ENCODE measurements around the gene INS. TPM values are rescaled to one million over a fixed set of nuclear protein-coding genes. Genes with fewer than 3 reads are reported as not detected.

Gene INS
- total RNA-seq, 2 donors from 2014 or later: not detected

DNA sequence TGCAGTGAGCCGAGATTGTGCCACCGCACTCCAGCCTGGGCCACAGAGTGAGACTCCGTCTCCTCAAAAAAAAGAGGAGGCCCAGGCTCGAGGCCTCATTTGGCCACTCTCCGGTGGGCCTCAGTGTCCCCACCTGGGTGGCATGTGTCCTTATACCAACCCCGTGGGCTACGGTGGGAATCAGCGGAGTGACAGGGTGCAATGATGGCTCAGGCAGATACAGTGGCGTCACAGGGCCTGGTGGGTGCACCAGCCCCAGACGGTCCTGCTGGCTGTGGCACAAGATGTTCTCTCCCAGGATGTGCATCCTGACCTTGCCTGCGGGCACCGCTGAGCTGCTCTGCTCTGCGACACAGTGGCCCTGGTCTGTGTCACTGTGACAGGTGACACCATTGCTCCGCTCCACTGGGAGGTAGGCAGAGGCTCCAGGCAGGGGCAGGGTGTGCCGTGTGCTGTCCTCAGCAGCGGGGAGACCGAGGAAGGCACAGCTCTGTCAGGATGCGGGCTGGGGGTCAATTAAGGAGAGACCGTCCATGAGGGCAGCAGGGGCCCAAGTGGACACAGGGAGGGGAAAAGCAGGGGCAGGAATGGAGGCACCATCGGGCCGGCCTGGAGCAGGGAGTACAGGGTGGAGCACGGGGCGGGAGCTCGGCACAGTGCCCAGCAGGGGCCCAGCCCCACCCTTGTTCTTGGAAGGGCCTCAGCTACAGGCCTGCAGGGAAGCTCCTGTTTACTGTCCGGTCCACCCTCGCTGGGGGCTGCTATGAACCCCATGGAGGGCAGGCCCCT is 32.3 kb upstream of the INS start:
- Histone ChIP-seq H3K27me3 (replicated peaks; ENCODE audit: insufficient read depth) (no peaks in the 10 kb centered on the region), H3K9me3 (no peaks in the 10 kb centered on the region), H3K36me3 (no peaks in the 10 kb centered on the region), H3K27ac (no peak overlapping the region), H3K4me1 (ENCODE audit: control insufficient read depth in 1 of 2, low read depth in 2 of 2) (no peaks in the 10 kb centered on the region), H3K4me3 (no peak overlapping the region)
- TF ChIP-seq, protein P1, sequence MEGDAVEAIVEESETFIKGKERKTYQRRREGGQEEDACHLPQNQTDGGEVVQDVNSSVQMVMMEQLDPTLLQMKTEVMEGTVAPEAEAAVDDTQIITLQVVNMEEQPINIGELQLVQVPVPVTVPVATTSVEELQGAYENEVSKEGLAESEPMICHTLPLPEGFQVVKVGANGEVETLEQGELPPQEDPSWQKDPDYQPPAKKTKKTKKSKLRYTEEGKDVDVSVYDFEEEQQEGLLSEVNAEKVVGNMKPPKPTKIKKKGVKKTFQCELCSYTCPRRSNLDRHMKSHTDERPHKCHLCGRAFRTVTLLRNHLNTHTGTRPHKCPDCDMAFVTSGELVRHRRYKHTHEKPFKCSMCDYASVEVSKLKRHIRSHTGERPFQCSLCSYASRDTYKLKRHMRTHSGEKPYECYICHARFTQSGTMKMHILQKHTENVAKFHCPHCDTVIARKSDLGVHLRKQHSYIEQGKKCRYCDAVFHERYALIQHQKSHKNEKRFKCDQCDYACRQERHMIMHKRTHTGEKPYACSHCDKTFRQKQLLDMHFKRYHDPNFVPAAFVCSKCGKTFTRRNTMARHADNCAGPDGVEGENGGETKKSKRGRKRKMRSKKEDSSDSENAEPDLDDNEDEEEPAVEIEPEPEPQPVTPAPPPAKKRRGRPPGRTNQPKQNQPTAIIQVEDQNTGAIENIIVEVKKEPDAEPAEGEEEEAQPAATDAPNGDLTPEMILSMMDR (IDR thresholded peaks at IDR 0.05): no peak
- no peak for ATAC-seq (ENCODE audit: insufficient number of reproducible peaks, low FRiP score, low read depth)
- no peak for DNase-seq (ENCODE audit: low spot score)

DNA sequence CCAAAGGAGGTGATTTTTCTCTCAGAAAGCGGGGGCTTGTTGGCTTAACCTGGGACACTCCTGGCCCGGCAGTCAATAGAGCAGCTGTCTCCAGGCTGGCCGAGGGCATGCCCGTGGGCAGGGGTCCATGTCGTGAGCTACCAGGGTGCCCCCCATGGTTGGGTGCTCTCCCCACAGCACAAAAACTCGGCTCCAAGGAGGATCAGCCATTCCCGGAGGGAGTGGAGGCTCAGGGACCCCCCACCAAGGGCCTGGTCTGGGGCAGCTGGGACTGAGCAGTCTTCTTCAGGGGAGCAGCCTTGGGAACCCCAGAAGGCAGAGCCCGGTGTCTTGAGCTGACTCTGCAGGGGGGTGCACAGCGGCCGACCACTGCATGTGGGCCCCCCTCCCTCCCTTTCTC is 31.4 kb upstream of the INS start:
- TF ChIP-seq, protein P1 (IDR thresholded peaks at IDR 0.05): no peak
- ATAC-seq (ENCODE audit: insufficient number of reproducible peaks, low FRiP score, low read depth) (no peak), DNase-seq (ENCODE audit: low spot score) (no peak)
- no peaks in the 10 kb centered on the region for H3K4me1 ChIP-seq (ENCODE audit: control insufficient read depth in 1 of 2, low read depth in 2 of 2)
- no peaks in the 10 kb centered on the region for H3K9me3 ChIP-seq
- H3K27me3 ChIP-seq (replicated peaks; ENCODE audit: insufficient read depth): no peaks in the 10 kb centered on the region
- H3K4me3 ChIP-seq: no peak overlapping the region
- no peak overlapping the region for H3K27ac ChIP-seq
- no peaks in the 10 kb centered on the region for H3K36me3 ChIP-seq

DNA sequence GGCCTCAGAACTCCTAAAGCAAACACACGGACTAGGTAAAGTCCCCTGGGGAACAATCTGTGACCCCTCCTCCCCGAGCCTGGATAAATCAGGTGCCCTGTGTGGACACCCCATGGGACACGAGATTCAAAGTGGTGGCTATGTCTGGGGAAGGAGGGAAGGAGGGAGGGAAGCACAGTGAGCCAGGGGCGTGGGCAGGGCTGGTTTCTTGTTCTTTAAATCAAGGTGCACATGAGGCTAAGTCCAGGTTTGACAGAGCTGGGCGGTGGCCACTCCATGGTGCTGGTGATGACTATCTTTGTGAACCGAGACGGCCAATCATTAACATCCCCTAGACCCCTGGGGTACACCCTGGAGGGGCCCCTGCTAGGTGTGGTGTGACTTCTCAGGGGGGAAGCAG is 30.9 kb upstream of the INS start:
- Histone ChIP-seq H3K4me1 (ENCODE audit: control insufficient read depth in 1 of 2, low read depth in 2 of 2) (no peaks in the 10 kb centered on the region), H3K9me3 (no peaks in the 10 kb centered on the region), H3K4me3 (no peak overlapping the region), H3K27ac (no peak overlapping the region), H3K27me3 (replicated peaks; ENCODE audit: insufficient read depth) (no peaks in the 10 kb centered on the region), H3K36me3 (no peaks in the 10 kb centered on the region)
- TF ChIP-seq, protein P1 (IDR thresholded peaks at IDR 0.05): no peak
- no peak for ATAC-seq (ENCODE audit: insufficient number of reproducible peaks, low FRiP score, low read depth)
- no peak for DNase-seq (ENCODE audit: low spot score)

DNA sequence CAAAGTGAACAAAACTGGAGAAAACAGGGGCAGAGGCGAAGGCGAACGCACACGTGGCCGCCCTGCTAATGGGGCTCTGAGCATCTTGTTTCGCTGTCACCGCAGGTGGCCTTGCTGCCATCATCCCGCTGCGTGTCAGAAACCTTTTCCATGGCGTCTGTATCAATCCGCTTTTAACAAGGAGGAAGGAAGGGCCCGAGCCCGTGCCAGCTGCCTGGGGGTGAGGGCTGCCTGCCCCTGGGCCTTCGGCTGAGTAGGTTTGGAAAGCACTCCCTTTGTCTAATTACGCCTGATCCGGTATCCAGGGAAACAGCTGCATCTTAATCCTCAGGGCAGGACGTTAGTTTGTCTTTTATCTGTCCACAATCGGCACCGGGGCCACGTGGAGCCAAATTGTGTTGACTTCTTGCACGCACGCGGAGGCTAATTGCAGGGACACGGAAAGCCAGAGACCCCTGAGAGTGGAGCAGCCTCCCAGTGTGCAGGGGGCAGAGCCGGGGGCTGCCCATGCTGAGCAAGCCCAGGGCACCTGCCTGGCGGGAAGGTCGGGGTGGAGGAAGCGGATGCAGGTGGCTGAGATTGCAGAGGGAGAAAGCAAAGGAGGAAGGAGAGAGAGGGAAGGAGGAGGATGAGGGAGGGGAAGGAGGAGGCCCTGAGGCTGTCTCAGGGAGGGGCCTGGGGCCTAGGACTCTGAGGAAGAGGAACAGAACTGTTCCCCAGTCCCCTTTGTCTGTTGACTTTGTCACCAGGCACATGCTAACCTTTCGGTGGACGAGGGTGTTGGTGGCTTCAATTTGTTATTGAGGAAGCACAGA is 29.9 kb upstream of the INS start:
- TF ChIP-seq, protein P1 (IDR thresholded peaks at IDR 0.05): no peak
- DNase-seq (ENCODE audit: low spot score) (no peak), ATAC-seq (ENCODE audit: insufficient number of reproducible peaks, low FRiP score, low read depth) (no peak)
- H3K4me1 ChIP-seq (ENCODE audit: control insufficient read depth in 1 of 2, low read depth in 2 of 2): no peaks in the 10 kb centered on the region
- no peaks in the 10 kb centered on the region for H3K36me3 ChIP-seq
- no peaks in the 10 kb centered on the region for H3K9me3 ChIP-seq
- no peak overlapping the region for H3K27ac ChIP-seq
- no peaks in the 10 kb centered on the region for H3K27me3 ChIP-seq (replicated peaks; ENCODE audit: insufficient read depth)
- no peak overlapping the region for H3K4me3 ChIP-seq

DNA sequence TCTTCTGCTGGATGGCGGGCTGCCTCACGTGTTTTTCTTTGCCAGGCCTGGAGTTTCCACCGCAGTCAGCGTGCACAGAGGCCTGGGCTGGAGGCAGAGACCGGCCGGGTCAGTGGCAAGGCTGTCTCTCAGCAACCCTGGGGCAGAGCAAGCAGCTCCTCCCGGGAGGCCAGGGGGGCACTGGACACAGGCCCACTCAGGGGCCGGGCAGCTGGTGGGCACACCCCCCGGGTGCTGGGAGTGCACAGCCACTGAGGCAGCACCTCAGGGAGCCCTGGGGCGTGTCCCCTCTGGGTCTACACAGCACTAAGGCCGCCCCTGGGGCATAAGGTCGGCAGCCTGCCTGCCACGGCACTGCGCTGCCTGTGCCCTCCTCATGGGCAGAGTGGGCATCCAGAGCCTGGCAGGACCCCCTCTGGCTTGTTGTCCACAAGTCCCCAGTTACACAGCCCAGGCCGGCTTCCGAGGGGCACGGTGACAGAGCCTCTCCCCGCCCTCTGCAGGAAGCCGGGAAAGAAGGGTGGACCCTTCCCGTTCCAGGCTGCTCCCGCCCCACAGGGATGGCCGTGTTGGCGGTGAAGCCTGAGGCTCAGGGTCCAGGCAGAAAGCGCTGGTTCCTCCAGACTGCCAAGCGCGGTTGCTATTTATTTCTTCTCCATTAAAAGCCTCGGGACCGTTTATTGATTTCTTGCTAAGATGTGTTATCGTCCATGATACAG is 29.1 kb upstream of the INS start:
- no peaks in the 10 kb centered on the region for H3K4me1 ChIP-seq (ENCODE audit: control insufficient read depth in 1 of 2, low read depth in 2 of 2)
- DNase-seq (ENCODE audit: low spot score) (no peak), ATAC-seq (ENCODE audit: insufficient number of reproducible peaks, low FRiP score, low read depth) (no peak)
- H3K27ac ChIP-seq: no peak overlapping the region
- H3K27me3 ChIP-seq (replicated peaks; ENCODE audit: insufficient read depth): no peaks in the 10 kb centered on the region
- TF ChIP-seq, protein P1 (IDR thresholded peaks at IDR 0.05): no peak
- H3K9me3 ChIP-seq: no peaks in the 10 kb centered on the region
- no peaks in the 10 kb centered on the region for H3K36me3 ChIP-seq
- no peak overlapping the region for H3K4me3 ChIP-seq
